ENCODE data around the gene ARHGAP45.

ARHGAP45 gene, protein sequence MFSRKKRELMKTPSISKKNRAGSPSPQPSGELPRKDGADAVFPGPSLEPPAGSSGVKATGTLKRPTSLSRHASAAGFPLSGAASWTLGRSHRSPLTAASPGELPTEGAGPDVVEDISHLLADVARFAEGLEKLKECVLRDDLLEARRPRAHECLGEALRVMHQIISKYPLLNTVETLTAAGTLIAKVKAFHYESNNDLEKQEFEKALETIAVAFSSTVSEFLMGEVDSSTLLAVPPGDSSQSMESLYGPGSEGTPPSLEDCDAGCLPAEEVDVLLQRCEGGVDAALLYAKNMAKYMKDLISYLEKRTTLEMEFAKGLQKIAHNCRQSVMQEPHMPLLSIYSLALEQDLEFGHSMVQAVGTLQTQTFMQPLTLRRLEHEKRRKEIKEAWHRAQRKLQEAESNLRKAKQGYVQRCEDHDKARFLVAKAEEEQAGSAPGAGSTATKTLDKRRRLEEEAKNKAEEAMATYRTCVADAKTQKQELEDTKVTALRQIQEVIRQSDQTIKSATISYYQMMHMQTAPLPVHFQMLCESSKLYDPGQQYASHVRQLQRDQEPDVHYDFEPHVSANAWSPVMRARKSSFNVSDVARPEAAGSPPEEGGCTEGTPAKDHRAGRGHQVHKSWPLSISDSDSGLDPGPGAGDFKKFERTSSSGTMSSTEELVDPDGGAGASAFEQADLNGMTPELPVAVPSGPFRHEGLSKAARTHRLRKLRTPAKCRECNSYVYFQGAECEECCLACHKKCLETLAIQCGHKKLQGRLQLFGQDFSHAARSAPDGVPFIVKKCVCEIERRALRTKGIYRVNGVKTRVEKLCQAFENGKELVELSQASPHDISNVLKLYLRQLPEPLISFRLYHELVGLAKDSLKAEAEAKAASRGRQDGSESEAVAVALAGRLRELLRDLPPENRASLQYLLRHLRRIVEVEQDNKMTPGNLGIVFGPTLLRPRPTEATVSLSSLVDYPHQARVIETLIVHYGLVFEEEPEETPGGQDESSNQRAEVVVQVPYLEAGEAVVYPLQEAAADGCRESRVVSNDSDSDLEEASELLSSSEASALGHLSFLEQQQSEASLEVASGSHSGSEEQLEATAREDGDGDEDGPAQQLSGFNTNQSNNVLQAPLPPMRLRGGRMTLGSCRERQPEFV

DNA sequence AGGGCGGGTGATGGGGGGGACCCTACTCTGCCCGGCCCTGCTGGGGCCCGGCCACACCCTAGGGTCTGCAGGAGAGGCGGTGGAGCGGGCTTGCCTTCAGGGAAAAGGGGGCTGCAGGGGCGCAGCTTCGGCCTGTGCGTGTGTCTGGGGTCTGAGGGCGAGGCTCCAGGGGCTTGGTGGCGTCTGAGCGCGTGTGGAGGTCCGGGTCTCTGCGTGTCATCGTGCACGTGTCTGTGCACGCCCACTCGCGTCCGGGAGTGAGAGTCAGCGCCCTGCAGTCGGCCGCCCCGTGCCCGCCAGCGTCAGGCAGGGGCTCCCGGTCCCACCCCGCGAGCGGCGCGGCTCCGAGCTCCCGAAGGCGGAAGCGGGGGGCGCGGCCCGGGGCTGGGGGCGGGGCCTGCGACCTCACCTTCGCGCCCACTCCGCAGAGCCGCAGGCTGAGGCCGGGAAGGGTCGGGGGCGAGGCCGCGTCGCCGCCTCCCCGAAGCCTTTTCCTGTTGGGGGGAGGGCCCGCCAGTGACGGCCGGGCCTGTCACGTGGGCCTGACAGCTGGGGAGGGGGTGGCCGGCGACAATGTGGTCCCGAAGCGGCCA, at the start of gene ARHGAP45:
Gene ARHGAP45 (plus strand): TSS at position 420 of the 593 bp plus-strand sequence. CDS start 239 bp downstream, outside the sequence.
- DNase-seq (ENCODE audit: low read depth) = no peak
- no peak within 1 kb of the TSS for H3K4me3 ChIP-seq (ENCODE audit: control insufficient read depth, low read depth, low read length)
- no peak for TF ChIP-seq CTCF (conservative IDR thresholded peaks at IDR 0.05; ENCODE audit: control insufficient read depth, insufficient read depth, low read depth, low read length)

DNA sequence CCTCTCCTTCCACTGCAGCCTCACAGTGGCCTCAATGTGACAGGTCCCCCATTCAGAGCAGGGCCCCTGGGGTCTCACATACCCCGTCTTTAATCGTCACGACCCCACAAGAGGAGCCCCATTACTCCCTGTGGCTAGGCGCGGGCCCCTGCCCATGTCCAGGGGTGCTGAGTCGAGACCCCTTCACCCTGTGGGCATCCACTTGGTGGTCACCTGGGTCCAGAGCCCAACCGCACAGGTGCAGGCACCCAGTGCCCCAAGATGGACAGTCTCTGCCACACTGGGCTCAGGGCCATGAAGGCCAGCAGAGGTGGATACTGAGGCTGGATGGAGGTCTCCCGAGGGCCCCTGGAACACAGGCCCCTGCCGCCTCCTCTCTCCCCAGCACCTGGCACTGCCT, 49.1 kb upstream of the ARHGAP45 start:
- no peak for DNase-seq (ENCODE audit: low read depth)
- no peak for TF ChIP-seq CTCF (conservative IDR thresholded peaks at IDR 0.05; ENCODE audit: control insufficient read depth, insufficient read depth, low read depth, low read length)
- H3K4me3 ChIP-seq (ENCODE audit: control insufficient read depth, low read depth, low read length) = no peak overlapping the region

DNA sequence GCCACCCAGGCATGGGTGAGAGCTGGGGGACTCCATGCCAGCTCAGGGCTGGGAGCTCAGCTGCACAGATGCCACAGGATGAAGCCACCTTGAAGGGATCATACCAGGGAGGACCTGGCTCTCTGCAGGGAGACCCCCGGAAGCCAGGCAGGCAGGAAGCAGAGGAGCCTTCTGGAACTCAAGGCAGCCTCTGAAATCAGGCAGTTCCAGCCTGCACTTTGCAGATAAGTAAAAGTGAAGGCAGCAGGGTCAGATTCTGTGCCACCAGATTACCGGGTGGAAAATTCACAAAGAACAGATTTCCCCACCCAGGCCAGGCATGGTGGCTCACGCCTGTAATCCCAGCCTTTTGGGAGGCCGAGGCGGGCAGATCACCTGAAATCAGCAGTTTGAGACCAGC, 48.6 kb upstream of the ARHGAP45 start:
- H3K4me3 ChIP-seq (ENCODE audit: control insufficient read depth, low read depth, low read length) = no peak overlapping the region
- no peak for DNase-seq (ENCODE audit: low read depth)
- no peak for TF ChIP-seq CTCF (conservative IDR thresholded peaks at IDR 0.05; ENCODE audit: control insufficient read depth, insufficient read depth, low read depth, low read length)

- H3K4me3 ChIP-seq (ENCODE audit: control insufficient read depth, low read depth, low read length) = peak overlapping the region; percentile 90
- DNase-seq (ENCODE audit: low read depth) = no peak
- TF ChIP-seq CTCF (conservative IDR thresholded peaks at IDR 0.05; ENCODE audit: control insufficient read depth, insufficient read depth, low read depth, low read length) = no peak
Observed at GRCh38 chr19:1018932-1019615, 47.9 kb upstream of the ARHGAP45 start.

DNA sequence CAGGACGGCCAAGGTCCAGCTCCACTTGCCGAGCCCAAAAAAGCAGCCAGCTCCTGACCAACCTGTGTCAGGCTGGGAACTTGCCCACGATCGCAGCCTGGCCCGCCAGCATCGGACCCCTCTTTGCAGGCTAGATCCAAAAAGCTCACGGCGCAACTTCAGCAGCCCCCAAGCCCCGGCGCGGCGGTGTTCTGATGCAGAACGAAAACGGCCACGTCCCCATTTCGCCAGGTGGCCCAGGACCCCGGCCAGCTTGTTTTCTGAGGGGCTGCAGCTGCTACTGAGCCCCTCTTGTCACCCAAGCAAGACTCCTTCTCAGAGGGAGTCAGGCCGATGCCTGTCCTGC, 47.4 kb upstream of the ARHGAP45 start:
- TF ChIP-seq CTCF (conservative IDR thresholded peaks at IDR 0.05; ENCODE audit: control insufficient read depth, insufficient read depth, low read depth, low read length) = no peak
- H3K4me3 ChIP-seq (ENCODE audit: control insufficient read depth, low read depth, low read length) = peak overlapping the region; percentile 90
- no peak for DNase-seq (ENCODE audit: low read depth)

All from fibroblast of mammary gland (primary cell).